WTC11 (cell line): ENCODE data around the gene SLC25A28. TPM values are rescaled to one million over a fixed set of nuclear protein-coding genes. Genes with fewer than 3 reads are reported as not detected.

Experiments used
- ATAC-seq: fragments of 200-7000 bp; cut with Tn5 transposase; 2 replicates; pipeline ENCODE4 v1.10.0; 2021; ENCODE audit warnings: mild to moderate bottlenecking, moderate library complexity
- CTCF ChIA-PET: fragments of 300-600 bp; sonication (Branson Sonifier 250); formaldehyde crosslinking; loops from one replicate; lab custom pipeline; 2021; ENCODE audit warnings: antibody characterized with exemption; lab: Charles Lee
- POLR2A ChIA-PET: fragments of 350-600 bp; sonication (Branson Sonifier 250); formaldehyde crosslinking; loops from one replicate; lab custom pipeline; 2021; ENCODE audit warnings: antibody characterized with exemption; lab: Charles Lee
- DNase-seq: peaks from one replicate; pipeline ENCODE4 v3.0.0; 2021; ENCODE audit warnings: low spot score
- H3K27ac Mint-ChIP-seq: 2 replicates; pipeline ENCODE4 v1.8.0; 2021; ENCODE audit warnings: mixed read lengths
- H3K27me3 Mint-ChIP-seq: 2 replicates; pipeline ENCODE4 v1.8.0; 2021; ENCODE audit warnings: low read depth, mild to moderate bottlenecking, moderate library complexity, mixed read lengths
- H3K36me3 Mint-ChIP-seq: 2 replicates; pipeline ENCODE4 v1.8.0; 2021; ENCODE audit warnings: mixed read lengths
- H3K4me1 Mint-ChIP-seq: 2 replicates; pipeline ENCODE4 v1.8.0; 2022; ENCODE audit warnings: mixed read lengths
- H3K4me3 Mint-ChIP-seq: 2 replicates; pipeline ENCODE4 v1.8.0; 2021; ENCODE audit warnings: mild to moderate bottlenecking, moderate library complexity, mixed read lengths
- H3K9me3 Mint-ChIP-seq: 2 replicates; pipeline ENCODE4 v1.8.0; 2021; ENCODE audit warnings: mixed read lengths
- CREM ChIP-seq: sonication (generic); formaldehyde crosslinking; IDR thresholded peaks from 2 replicates; pipeline ENCODE4 v1.8.1; 2022; ENCODE audit warnings: mild to moderate bottlenecking, missing genetic modification reagents, moderate library complexity
- ELF4 ChIP-seq: sonication (generic); formaldehyde crosslinking; IDR thresholded peaks from 2 replicates; pipeline ENCODE4 v1.8.1; 2022; ENCODE audit warnings: low read depth, mild to moderate bottlenecking, moderate library complexity, missing genetic modification reagents
- EMX1 ChIP-seq: fragments of 250-450 bp; sonication (Bioruptor Pico); IDR thresholded peaks from 2 replicates; pipeline ENCODE4 v1.8.0; 2021; ENCODE audit warnings: mild to moderate bottlenecking
- FOXP4 ChIP-seq: sonication (generic); formaldehyde crosslinking; IDR thresholded peaks from 2 replicates; pipeline ENCODE4 v1.8.0; 2022; ENCODE audit warnings: mild to moderate bottlenecking, missing genetic modification reagents
- GABPB1 ChIP-seq: sonication (generic); formaldehyde crosslinking; IDR thresholded peaks from 2 replicates; pipeline ENCODE4 v1.8.1; 2023; ENCODE audit warnings: mild to moderate bottlenecking, missing genetic modification reagents
- GRHL2 ChIP-seq: fragments of 250-450 bp; sonication (Bioruptor Pico); IDR thresholded peaks from 2 replicates; pipeline ENCODE4 v1.8.0; 2022; ENCODE audit warnings: mild to moderate bottlenecking, moderate library complexity; ENCODE audit not compliant: insufficient replicate concordance, severe bottlenecking
- HMGA2 ChIP-seq: fragments of 250-450 bp; sonication (Bioruptor Pico); IDR thresholded peaks from 2 replicates; pipeline ENCODE4 v1.4.0; 2021; ENCODE audit warnings: mild to moderate bottlenecking, moderate library complexity
- IRF2 ChIP-seq: sonication (generic); formaldehyde crosslinking; IDR thresholded peaks from 2 replicates; pipeline ENCODE4 v1.8.0; 2022; ENCODE audit warnings: low read depth, missing genetic modification reagents, borderline replicate concordance
- JAZF1 ChIP-seq: fragments of 250-450 bp; sonication (Bioruptor Pico); IDR thresholded peaks from 2 replicates; pipeline ENCODE4 v1.9.0; 2021; ENCODE audit warnings: moderate library complexity, mild to moderate bottlenecking, inconsistent platforms
- JUN ChIP-seq: sonication (generic); formaldehyde crosslinking; IDR thresholded peaks from 2 replicates; pipeline ENCODE4 v1.8.0; 2023; ENCODE audit warnings: mild to moderate bottlenecking, missing genetic modification reagents
- MXD4 ChIP-seq: fragments of 250-450 bp; sonication (Bioruptor Pico); IDR thresholded peaks from 2 replicates; pipeline ENCODE4 v1.8.0; 2021; ENCODE audit warnings: mild to moderate bottlenecking, moderate library complexity, borderline replicate concordance
- NR1H2 ChIP-seq: sonication (generic); formaldehyde crosslinking; IDR thresholded peaks from 2 replicates; pipeline ENCODE4 v1.9.0; 2021; ENCODE audit warnings: mild to moderate bottlenecking, moderate library complexity, missing genetic modification reagents
- SP1 ChIP-seq: sonication (generic); formaldehyde crosslinking; conservative IDR thresholded peaks from 2 replicates; pipeline ENCODE4 v1.8.1; 2022; ENCODE audit warnings: missing genetic modification reagents
- ZNF232 ChIP-seq: sonication (generic); formaldehyde crosslinking; IDR thresholded peaks from 2 replicates; pipeline ENCODE4 v1.8.0; 2022; ENCODE audit warnings: mild to moderate bottlenecking, missing genetic modification reagents
- total RNA-seq: library from RNA; stranded (reverse); gene quantifications from 3 replicates; pipeline ENCODE4 v1.2.3, GENCODE V29; 2021
- TF ChIP-seq, protein P1 (sequence below): fragments of 250-450 bp; sonication (Bioruptor Pico); IDR thresholded peaks from 2 replicates; pipeline ENCODE4 v1.9.0; 2021; ENCODE audit warnings: mild to moderate bottlenecking, borderline replicate concordance
- TF ChIP-seq, protein P2 (sequence below): fragments of 250-450 bp; sonication (Bioruptor Pico); IDR thresholded peaks from 2 replicates; pipeline ENCODE4 v1.9.0; 2021; ENCODE audit warnings: mild to moderate bottlenecking
- TF ChIP-seq, protein P3 (sequence below): sonication (generic); formaldehyde crosslinking; IDR thresholded peaks from 2 replicates; pipeline ENCODE4 v1.8.1; 2023; ENCODE audit warnings: mild to moderate bottlenecking, moderate library complexity, missing genetic modification reagents
- TF ChIP-seq, protein P4 (sequence below): fragments of 250-450 bp; sonication (Bioruptor Pico); IDR thresholded peaks from 2 replicates; pipeline ENCODE4 v1.9.0; 2021; ENCODE audit warnings: moderate library complexity, mild to moderate bottlenecking, inconsistent platforms, borderline replicate concordance

SLC25A28 gene
- total RNA-seq, 1 experiment from 2014 or later, result 18.2 TPM

GRCh38 chr10:99659868-99660366 lies 39.7 kb upstream of the SLC25A28 start (continued):
- TF ChIP-seq ZNF232 (no peak), HMGA2 (CRISPR knock-in tag) (no peak), ELF4 (no peak), MXD4 (CRISPR knock-in tag) (no peak), CREM (CRISPR knock-in tag) (no peak), JAZF1 (CRISPR knock-in tag) (no peak)

DNA sequence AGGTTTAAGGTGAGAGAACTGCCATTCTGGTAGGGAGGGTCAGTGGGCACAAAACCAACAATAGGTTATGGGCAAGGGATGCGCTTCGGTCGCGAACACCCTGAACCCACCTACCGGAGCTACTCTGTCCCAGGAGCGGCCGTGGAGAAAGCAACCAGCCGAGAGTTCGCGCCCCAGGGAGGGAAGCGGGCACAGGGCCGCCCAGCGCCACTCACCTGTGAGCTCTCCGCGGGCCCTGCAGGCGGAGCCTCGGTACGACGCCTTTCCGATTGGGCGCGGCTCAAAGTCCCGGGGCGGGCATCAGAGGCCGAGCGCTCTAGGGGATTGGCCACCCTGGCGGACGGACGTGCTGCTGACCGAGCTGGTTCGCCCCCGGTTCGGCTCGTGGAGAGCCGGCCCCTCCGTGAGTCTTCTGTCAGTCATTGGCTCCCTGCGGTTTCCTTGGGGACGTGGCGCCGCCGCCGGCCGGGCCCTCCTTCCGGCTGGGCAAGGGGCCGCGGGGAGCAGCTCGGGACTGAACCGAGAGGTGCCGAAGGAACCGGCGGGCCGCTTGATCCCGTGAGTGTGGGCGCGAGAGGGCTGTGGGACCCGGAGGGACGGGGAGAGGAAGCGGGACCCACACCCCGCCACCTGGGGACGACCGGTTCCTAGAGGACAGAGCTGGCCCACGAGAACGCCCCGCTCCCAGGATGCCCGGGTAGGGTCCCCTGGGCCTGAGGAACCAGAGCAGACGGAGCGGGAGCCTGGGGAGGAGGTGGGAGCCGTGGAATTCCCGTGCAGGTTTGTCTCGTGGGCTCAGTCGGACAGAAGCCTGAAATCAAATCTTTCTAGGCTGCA lies 39.0 kb upstream of the SLC25A28 start, which contains the start of gene ENTPD7:
TSS of gene ENTPD7 (plus strand) at position 479 of the 837 bp plus-strand sequence. CDS start 448 bp downstream, outside the sequence.
- Mint-ChIP-seq H3K9me3 (no peaks in the 10 kb centered on the region), H3K36me3 (no peaks in the 10 kb centered on the region; the same call in 1 of the 2 replicates), H3K4me1 (peaks cover 18% of the 10 kb centered on the region), H3K27ac (peak within 1 kb of the TSS; percentile 73), H3K27me3 (peaks cover 31% of the 10 kb centered on the region), H3K4me3 (peak within 1 kb of the TSS; percentile 92)
- peak; percentile 99 for ATAC-seq
- CTCF ChIA-PET, result interaction anchor here (0.6 to 1.6 kb wide), 15 partner anchors 19 to 229 kb away, joined by 3 to 11 read pairs (median 4); partner anchors contain the start of genes GOT1 and SLC25A28
- peak; percentile 97 for DNase-seq
- POLR2A ChIA-PET, result interaction anchor here (0.8 to 1.9 kb wide), 5 partner anchors 38 to 229 kb away, joined by 3 to 11 read pairs (median 6); partner anchors contain the start of genes COX15, CUTC, GOT1 and SLC25A28
- TF ChIP-seq, protein P1, sequence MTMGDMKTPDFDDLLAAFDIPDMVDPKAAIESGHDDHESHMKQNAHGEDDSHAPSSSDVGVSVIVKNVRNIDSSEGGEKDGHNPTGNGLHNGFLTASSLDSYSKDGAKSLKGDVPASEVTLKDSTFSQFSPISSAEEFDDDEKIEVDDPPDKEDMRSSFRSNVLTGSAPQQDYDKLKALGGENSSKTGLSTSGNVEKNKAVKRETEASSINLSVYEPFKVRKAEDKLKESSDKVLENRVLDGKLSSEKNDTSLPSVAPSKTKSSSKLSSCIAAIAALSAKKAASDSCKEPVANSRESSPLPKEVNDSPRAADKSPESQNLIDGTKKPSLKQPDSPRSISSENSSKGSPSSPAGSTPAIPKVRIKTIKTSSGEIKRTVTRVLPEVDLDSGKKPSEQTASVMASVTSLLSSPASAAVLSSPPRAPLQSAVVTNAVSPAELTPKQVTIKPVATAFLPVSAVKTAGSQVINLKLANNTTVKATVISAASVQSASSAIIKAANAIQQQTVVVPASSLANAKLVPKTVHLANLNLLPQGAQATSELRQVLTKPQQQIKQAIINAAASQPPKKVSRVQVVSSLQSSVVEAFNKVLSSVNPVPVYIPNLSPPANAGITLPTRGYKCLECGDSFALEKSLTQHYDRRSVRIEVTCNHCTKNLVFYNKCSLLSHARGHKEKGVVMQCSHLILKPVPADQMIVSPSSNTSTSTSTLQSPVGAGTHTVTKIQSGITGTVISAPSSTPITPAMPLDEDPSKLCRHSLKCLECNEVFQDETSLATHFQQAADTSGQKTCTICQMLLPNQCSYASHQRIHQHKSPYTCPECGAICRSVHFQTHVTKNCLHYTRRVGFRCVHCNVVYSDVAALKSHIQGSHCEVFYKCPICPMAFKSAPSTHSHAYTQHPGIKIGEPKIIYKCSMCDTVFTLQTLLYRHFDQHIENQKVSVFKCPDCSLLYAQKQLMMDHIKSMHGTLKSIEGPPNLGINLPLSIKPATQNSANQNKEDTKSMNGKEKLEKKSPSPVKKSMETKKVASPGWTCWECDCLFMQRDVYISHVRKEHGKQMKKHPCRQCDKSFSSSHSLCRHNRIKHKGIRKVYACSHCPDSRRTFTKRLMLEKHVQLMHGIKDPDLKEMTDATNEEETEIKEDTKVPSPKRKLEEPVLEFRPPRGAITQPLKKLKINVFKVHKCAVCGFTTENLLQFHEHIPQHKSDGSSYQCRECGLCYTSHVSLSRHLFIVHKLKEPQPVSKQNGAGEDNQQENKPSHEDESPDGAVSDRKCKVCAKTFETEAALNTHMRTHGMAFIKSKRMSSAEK, result no peak
- TF ChIP-seq FOXP4 (CRISPR knock-in tag) (peak; percentile 50; the same call in 1 of the 2 replicates), NR1H2 (CRISPR knock-in tag) (no peak), GRHL2 (no peak), CREM (CRISPR knock-in tag) (0 out of 2 replicates have a peak, but pooled peaks have one; percentile 42), SP1 (peak; percentile 66; the same call in 1 of the 2 replicates), EMX1 (no peak), IRF2 (no peak), JUN (CRISPR knock-in tag) (no peak), GABPB1 (CRISPR knock-in tag) (0 out of 2 replicates have a peak, but pooled peaks have one; percentile 28)
- TF ChIP-seq, protein P2, sequence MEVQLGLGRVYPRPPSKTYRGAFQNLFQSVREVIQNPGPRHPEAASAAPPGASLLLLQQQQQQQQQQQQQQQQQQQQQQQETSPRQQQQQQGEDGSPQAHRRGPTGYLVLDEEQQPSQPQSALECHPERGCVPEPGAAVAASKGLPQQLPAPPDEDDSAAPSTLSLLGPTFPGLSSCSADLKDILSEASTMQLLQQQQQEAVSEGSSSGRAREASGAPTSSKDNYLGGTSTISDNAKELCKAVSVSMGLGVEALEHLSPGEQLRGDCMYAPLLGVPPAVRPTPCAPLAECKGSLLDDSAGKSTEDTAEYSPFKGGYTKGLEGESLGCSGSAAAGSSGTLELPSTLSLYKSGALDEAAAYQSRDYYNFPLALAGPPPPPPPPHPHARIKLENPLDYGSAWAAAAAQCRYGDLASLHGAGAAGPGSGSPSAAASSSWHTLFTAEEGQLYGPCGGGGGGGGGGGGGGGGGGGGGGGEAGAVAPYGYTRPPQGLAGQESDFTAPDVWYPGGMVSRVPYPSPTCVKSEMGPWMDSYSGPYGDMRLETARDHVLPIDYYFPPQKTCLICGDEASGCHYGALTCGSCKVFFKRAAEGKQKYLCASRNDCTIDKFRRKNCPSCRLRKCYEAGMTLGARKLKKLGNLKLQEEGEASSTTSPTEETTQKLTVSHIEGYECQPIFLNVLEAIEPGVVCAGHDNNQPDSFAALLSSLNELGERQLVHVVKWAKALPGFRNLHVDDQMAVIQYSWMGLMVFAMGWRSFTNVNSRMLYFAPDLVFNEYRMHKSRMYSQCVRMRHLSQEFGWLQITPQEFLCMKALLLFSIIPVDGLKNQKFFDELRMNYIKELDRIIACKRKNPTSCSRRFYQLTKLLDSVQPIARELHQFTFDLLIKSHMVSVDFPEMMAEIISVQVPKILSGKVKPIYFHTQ (CRISPR knock-in tag), result no peak
- TF ChIP-seq, protein P3, sequence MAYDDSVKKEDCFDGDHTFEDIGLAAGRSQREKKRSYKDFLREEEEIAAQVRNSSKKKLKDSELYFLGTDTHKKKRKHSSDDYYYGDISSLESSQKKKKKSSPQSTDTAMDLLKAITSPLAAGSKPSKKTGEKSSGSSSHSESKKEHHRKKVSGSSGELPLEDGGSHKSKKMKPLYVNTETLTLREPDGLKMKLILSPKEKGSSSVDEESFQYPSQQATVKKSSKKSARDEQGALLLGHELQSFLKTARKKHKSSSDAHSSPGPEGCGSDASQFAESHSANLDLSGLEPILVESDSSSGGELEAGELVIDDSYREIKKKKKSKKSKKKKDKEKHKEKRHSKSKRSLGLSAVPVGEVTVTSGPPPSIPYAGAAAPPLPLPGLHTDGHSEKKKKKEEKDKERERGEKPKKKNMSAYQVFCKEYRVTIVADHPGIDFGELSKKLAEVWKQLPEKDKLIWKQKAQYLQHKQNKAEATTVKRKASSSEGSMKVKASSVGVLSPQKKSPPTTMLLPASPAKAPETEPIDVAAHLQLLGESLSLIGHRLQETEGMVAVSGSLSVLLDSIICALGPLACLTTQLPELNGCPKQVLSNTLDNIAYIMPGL, result peak; percentile 33; the same call in 1 of the 2 replicates
- TF ChIP-seq, protein P4, sequence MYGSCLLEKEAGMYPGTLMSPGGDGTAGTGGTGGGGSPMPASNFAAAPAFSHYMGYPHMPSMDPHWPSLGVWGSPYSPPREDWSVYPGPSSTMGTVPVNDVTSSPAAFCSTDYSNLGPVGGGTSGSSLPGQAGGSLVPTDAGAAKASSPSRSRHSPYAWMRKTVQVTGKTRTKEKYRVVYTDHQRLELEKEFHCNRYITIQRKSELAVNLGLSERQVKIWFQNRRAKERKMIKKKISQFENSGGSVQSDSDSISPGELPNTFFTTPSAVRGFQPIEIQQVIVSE (CRISPR knock-in tag), result no peak
